ACHN (cell line): ENCODE measurements around the gene MTX1.

Source experiments
- DNase-seq: peaks from one replicate; pipeline ENCODE4 v3.0.0-alpha.2; 2015
- in situ Hi-C: cut with HindIII; loops from 2 replicates; pipeline ENCODE4 v1.10.0; 2017; ENCODE audit warnings: low sequenced_read_pairs, low pct_ligation_motif_present, low pct_unique_long_range_greater_than_20kb

The MTX1 gene

GRCh38 chr1:155172732-155173477 lies 35.6 kb upstream of the MTX1 start, which contains the start of gene KRTCAP2:
Gene KRTCAP2, minus strand, starts transcription at chr1:155173304. Its CDS starts 80 bp downstream, at chr1:155173224.
- in situ Hi-C loops: no loop called here
- DNase-seq: peak; percentile 97

GRCh38 chr1:155173478-155174323 lies 34.8 kb upstream of the MTX1 start, which contains the start of gene TRIM46:
Gene TRIM46, plus strand, starts transcription at chr1:155173849. Its CDS starts 118 bp downstream, at chr1:155173967.
- in situ Hi-C loops: no loop called here
- DNase-seq: peak; percentile 75

GRCh38 chr1:155174324-155175280 lies 33.9 kb upstream of the MTX1 start:
- no peak for DNase-seq
- in situ Hi-C loops: no loop called here

GRCh38 chr1:155175281-155175926 lies 33.1 kb upstream of the MTX1 start:
- in situ Hi-C loops: no loop called here
- DNase-seq: no peak

GRCh38 chr1:155175927-155176371 lies 32.5 kb upstream of the MTX1 start:
- in situ Hi-C loops: no loop called here
- peak; percentile 26 for DNase-seq

GRCh38 chr1:155176544-155177071 lies 31.9 kb upstream of the MTX1 start:
- in situ Hi-C loops: no loop called here
- peak; percentile 82 for DNase-seq

GRCh38 chr1:155177192-155177917 lies 31.1 kb upstream of the MTX1 start:
- in situ Hi-C loops: no loop called here
- DNase-seq: no peak

- in situ Hi-C loops: no loop called here
- no peak for DNase-seq
These were observed 30.6 kb upstream of the MTX1 start for GRCh38 chr1:155177918-155178281.

- in situ Hi-C loops: no loop called here
- DNase-seq: no peak
These were observed 29.9 kb upstream of the MTX1 start for GRCh38 chr1:155178441-155179111.

GRCh38 chr1:155179112-155180031 lies 29.1 kb upstream of the MTX1 start:
- DNase-seq: no peak
- in situ Hi-C loops: no loop called here

GRCh38 chr1:155181371-155182051 lies 27.0 kb upstream of the MTX1 start:
- no peak for DNase-seq
- in situ Hi-C loops: no loop called here

GRCh38 chr1:155182052-155182550 lies 26.4 kb upstream of the MTX1 start:
- in situ Hi-C loops: no loop called here
- no peak for DNase-seq

GRCh38 chr1:155183775-155184221 lies 24.7 kb upstream of the MTX1 start:
- no peak for DNase-seq
- in situ Hi-C loops: no loop called here

GRCh38 chr1:155184351-155184811 lies 24.1 kb upstream of the MTX1 start:
- no peak for DNase-seq
- in situ Hi-C loops: no loop called here
